Measurements from ENCODE around the gene EXO1.
"Not testable (repeated sequence)": the region's sequence is repeated elsewhere in the genome, so short reads cannot be mapped to it uniquely, and the experiment has no call there.

The EXO1 gene

DNA sequence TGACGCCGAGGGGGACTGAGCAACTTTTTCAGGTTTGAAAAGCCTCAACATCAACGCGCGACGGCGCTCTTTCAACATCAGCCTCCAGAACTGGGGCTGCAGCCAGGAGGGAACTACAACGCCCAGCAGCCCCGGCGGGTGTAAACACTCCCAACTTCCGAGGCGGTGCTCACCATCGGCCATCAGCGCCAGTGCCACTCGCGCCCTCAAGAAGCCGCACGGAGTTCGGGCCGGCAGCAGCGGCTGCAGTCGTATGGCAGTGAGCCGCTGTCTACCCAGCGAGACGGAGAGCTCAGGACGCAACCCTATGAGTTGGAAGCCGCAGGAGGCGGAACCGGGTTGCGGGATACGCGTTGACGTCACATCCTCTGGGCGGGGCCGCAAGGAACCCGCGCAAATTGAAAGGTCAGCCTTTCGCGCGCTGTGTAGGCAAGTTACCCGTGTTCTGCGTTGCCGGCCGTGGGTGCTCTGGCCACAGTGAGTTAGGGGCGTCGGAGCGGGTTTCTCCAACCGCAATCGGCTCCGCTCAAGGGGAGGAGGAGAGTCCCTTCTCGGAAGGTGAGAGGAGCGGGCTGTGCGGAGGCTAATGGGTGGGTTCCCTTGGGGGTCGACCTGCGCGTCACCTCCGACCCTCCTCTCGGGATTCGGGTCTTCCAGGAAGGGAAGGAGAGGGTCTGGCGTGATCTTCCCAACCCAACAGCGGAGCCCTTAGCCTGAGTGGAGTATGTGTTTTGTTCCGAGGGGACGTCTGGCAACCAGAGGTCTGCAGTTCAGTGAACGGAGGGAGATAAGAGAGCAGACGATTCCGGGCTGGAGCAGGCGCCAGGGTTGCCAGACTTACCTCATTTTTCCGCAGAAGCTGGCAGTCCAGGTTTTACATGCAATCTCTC lies at the start of gene EXO1:
Gene EXO1, plus strand, starts transcription at position 409 of the 890 bp plus-strand sequence. CDS start 2,222 bp downstream, outside the sequence.
- peak; percentile 93 to 95 (median 94) for DNase-seq

DNA sequence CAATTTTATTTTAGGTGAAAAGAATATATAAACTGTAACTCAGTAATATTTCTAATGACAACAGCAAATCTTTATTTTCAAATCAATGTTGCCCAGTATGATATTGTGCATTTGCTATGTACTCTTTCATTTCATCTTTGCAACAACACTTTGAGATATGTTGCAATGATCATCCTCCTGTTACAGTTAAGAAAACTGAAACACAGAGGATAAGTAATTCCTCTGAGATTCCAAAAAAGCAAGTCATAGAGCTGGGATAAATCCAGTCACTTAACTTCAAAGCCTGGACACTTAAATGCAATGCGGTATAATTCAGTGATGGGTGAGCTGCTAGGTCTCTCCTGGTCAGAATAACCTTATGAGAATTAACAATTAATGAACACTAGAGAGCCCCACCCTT lies 48.6 kb upstream of the EXO1 start:
- no peak for DNase-seq

DNA sequence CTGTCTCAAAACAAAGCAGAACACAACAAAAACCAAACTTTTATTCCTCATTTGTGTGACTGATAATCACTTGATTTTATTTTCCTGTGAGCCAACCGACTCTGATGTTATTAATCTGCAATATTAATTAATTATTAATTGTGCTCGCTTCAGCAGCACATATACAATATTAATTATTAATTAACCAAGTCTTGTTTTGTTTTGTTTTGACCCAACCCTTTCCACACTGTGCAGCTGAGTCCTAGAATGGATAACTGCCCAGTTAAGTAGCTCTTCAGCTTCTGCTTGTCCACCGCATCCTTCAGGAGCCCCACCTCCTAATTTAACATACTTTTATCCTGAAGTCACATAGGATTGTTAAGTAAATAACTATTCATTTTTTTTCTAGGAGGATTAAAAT lies 47.4 kb upstream of the EXO1 start:
- DNase-seq, result no peak

DNA sequence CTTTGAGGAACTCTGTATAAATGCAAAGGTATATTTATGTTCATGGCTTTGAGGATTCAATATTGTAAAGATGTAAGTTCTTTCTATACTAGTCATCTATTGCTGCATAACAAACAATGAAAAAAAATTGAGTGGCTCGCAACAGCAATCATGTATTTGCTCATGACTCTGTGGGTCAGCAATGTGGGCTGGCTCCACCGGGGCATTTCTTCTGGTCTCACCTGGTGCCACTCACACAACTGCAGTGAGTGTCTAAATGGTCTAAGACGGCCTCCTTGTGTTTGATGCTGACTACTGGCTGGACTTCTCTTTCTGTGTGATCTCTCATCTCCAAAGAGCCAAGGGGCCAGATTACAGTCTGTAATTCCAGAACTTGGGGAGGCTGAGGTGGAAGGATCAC lies 45.1 kb upstream of the EXO1 start:
- DNase-seq, result no peak

DNA sequence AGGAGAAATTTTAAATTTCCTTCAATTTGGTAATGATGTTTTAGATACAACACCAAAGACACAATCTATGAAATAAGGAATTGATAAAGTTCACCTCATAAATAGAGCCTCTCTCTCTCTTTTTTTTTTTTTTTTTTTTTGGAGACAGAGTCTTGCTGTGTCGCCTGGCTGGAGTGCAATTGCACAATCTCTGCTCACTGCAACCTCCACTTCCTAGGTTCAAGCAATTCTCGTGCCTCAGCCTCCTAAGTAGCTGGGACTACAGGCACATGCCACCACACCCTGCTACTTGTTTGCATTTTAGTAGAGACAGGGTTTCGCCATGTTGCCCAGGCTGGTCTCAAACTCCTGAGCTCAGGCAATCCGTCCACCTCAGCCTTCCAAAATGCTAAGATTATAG lies 43.3 kb upstream of the EXO1 start:
- not testable (repeated sequence) for DNase-seq

DNA sequence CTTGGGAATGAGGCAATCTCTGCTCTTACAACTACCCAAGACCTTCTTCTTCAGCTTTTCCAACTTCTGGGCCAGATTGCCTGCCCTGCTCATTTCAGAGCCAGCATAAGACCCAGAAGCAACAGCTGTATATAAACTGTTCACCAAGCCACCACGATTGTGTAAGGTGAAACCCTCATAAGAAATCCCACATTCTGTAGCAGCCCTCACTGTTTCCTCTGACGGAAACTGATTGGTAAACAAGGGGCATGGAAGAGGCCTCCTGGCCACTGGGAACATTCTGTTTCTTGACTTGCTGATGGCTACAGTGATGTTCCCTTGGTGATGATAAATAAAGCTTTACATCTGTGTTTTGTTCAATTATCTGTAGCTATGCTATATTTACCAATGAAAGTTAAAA lies 39.7 kb upstream of the EXO1 start:
- DNase-seq, result no peak

DNA sequence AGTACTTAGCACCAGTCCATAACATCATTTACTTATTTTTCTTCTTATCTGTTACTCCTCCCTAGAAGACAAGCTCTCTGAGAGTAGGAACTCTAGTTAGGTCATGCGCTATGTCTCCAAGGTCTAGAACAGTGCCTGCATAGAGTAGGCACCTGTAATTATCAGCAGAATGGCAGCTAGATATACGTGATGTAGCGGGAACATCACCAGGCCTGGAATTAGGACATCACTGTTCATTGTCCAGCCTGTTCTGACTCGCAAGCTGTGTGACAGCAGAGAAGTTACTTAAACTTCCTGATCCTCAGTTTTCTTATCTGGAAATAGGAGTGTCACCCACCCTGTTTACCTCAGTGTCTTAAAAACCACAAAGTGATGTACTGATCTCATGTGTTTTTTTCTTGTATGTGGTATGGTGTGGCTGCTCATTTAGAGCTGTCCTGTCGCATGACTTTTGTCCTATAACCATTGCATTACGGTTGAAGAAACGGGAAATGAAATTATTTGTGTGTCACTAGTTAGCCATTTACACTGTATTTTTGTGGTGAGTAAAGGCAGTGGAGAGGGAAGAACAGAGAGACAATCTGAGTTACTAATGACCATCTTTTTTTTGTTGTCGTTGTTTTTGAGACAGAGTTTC lies 37.1 kb upstream of the EXO1 start:
- peak; percentile 36 to 83 (median 71) for DNase-seq

DNA sequence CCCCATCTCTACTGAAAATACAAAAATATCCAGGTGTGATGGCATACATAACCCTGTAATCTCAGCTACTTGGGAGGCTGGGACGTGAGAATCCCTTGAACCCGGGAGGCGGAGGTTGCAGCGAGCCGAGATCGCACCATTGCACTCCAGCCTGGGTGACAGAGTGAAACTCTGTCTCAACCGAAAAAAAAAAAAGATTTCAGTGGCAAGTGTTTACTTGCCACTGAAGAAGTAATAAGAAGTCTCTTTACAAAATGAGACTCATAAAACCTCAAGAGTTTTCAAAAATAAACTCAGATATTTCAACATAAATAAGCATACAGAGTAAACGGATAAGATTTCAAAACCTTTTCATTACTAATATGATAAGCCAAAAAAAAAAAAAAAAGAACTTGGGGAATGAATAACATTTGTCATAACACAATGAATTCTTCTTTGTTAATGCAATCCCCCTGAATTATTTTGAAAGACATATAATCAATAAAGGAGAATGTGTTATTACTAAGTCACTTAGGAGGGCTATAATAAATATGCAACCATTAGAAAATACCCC lies 34.2 kb upstream of the EXO1 start:
- peak in 2 of 3 donors; percentile 38 to 46 for DNase-seq

DNA sequence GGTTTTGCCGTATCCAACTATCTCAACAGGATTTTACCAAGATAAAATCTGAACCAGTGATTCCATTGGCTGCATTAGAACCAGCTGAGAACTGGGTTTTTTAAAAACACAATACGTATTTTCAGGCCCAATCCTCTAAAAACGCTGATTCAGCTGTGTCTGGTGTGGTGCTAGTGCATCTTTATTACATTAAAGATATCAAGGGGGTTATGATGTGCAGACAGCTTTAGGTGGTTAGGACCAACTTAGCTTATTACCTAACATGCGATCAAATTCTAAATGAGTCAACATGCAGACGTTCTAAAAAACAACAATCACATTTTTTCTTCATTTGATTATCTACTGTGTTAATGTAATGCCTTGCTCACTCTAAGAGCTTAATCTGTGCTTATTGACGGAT lies 32.0 kb upstream of the EXO1 start:
- DNase-seq, result no peak

DNA sequence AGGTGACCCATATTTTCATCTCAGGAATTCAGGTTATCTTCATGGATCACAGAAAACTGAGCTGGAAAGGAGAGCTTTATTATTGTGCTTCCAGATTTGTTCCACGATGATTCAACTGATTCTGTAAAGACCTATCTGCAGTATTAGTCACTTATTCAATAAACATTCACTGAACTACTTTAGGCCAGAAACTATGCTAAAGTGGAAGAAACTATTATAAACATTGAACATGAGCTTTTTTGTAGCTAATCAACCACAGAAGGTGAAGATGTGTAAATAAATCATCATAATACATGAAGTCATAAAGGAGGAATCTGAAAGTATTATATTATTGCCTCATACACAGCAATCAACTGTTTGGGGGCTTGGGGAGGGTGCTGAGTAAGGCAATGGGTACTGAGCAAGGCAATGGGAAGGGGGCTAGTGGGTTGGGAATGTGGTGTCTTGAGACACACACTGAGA lies 30.6 kb upstream of the EXO1 start:
- DNase-seq, result no peak

DNA sequence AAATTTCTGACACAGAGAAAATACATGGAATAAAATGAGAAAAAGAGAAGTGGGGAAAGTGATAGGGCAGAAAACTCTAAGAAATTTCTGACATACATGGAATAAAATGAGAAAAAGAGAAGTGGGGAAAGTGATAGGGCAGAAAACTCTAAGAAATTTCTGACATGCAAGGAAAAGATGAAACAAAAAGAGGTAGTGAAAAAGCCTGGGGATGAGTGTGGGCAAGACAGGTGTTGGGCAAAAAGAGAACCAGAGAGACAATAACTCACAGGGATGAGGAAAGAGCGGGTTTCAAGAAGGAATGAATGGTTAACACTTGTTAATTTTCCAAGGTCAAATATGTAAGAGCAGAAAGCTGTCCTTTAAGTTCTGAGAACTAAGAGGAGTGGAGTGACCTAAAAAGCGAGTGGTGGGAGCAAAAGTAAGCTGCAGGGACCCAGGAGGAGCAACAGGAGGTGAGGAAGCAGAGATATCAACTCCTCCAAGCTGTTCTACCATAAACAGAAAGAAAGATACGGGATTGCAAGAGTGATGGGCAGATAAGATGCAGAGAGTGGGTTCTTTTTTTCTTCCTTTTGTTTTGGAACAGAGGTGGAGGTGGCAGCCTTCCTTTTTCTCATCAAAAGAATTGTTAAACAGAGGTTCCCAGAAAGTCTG lies 29.9 kb upstream of the EXO1 start:
- peak in 1 of 3 donors; percentile 50 for DNase-seq

DNA sequence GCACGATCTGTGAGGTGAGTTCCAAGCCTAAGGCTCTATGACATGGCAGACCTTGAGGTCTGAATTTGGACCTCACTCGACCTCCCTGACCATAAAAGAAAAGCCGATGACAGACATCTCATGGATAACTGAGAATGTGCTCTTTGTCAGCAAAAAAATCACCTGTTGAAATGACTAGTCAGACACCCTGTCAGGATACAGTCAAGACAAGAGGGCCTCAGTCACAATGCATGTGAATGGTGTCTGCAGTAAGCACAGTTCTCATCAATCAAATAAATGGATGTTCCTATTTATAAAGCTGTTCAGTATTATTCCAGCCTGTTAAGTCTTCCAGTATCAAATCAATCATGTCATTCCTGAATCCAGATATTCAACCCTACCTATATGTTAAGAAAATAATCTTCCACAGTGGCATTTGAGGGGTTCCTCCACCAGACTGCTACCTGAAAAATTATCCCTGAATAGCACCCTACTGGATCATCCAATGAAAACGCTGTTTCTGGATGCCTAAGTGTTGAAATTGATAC lies 28.6 kb upstream of the EXO1 start:
- DNase-seq, result no peak

DNA sequence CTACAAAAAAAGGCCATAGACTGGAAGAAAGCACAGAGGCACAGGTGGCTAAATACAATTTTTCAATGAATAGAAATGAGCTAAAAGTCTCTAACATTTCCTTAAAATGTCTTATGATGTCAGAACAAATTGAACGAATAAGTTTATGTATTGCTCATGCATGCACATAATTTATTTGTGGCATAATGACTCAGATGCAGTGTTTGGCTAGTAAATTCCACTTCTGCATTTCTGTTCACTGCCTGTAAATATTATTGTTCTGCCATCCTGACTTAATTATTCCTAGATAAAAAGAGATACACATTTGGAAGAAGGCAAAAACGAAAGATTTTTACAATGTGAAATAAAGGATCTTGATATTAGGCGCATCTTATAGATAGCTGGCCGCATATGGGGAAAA lies 26.6 kb upstream of the EXO1 start:
- DNase-seq, result peak; percentile 63 to 93 (median 92)

DNA sequence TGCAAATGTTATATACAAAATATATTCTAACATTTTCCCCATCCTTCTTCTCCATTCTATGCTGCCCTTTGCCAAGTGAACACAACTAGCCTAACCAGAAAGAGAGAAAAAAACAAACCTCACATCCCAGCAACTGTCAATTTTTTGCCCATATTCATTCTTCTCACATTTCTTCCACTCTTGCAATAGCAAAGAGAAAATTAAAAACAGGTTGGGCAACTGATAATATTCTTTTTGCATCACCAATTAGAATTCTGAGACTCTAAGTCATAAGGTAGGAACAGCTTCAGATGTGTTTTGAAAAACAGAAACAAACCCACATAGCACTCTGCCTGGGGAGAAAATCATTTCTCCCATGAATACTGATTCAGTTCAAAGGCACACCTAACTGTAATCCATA lies 25.2 kb upstream of the EXO1 start:
- DNase-seq, result no peak

DNA sequence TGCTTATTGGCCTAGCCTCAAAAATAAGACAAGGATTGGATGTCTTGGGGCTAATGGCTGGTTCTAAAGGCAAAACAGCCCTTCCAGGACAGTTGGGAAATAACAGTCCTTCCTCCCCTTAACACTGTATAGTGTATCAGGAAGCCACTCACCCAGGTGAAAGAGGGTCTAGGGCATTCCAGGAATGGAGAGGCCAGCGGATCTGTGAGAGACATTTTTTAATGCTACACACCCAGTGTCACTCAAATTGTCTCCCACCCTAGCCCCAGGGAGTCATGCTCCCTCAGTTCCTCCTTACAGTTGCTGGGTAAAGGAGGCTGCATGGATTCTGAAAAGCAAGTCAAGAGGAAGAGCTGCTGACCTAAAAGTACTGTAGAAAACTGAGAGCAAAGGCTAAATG lies 24.1 kb upstream of the EXO1 start:
- DNase-seq, result no peak

DNA sequence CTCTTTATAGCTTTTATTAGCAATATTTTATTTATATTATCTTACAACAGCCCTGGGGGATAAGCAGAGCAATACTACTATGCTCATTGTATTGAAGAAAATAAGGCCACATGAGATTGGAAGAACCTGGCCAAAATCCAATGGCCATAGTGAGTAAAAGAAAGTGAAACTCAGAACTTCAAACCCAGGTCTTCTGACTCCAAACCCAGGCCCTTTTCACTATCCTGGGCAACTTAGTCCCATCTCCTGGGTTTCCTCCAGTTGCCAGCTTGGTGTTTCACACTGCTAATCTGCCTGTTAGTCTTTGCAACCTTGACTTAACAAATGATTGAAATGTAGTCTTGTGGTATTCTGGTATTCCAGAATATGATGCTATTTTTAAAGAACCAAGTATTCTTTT lies 22.4 kb upstream of the EXO1 start:
- no peak for DNase-seq

DNA sequence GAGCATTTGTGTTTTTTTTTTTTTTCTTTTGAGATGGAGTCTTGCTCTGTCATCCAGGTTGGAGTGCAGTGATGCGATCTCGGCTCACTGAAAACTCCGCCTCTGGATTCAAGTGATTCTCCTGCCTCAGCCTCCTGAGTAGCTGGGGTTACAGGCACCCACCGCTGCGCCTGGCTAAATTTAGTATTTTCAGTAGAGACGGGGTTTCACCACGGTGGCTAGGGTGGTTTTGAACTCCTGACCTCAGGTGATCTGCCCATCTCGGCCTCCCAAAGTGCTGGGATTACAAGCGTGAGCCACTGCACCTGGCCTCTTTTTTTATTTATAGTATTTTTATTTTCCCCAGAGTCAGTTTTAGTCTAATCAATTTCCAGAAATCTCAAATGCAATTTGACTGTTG lies 21.4 kb upstream of the EXO1 start:
- DNase-seq, result not testable (repeated sequence)

DNA sequence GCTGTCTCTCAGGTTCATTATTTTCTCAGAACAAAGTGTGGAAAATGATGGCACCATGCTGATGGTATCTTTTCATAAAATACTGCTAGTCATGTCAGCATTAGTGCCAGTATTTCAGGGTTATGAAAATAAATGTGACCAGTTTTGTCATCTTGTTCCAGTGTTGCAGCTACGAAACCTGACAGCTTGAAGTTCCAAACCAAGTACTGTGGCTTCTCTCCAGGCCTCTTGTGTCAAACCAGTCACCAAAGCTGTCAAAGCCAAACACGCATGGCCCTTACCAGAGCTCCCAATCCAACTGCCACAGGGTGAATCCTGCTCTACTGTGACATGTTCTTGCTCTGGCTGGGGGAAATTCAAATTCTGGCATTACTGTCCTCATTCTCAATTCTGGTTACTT lies 20.7 kb upstream of the EXO1 start:
- no peak for DNase-seq

DNA sequence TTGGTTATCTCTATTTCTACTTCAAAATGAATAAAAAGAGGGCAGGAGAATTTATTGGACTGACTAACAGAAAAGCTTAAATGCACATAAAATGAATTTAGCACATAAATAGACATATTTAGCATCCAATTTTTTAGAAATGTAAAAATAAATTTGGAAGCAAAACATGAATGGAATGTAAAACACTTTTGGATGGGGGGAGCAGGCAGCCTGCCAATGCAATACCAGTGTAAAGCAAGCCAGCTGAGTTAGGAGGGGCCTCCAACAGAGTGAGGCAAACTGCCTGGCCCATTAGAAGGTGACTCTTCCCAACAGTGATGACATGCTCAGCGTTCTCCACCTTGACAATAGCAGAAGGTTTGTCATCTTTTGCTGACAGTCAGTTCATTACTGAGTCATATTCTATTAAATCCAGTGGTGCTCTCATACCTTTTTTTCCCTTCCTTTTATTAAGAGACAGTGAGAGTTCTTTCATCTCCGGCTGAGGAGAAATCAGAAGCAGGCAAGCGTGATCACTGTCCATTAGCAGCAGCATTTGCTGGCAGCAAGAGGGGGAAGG lies 19.5 kb upstream of the EXO1 start:
- DNase-seq, result no peak

DNA sequence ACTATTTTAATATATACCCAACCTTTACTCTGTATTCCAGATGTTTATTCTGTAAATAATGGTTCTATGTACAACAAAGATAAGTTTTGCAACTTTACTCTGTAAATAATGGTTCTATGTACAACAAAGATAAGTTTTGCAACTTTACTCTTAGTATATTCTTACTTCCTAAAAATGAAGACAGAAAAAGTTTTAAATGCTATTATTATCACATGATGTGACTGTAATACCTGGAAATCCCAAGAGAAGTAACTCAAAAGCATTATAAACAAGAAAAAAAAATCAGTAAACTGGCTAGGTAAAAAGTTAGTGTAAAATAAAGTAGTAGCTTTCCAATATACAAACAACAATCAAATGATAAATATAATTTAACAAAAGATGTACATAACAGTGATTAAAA lies 18.5 kb upstream of the EXO1 start:
- DNase-seq, result peak in 2 of 3 donors; percentile 58 to 59

DNA sequence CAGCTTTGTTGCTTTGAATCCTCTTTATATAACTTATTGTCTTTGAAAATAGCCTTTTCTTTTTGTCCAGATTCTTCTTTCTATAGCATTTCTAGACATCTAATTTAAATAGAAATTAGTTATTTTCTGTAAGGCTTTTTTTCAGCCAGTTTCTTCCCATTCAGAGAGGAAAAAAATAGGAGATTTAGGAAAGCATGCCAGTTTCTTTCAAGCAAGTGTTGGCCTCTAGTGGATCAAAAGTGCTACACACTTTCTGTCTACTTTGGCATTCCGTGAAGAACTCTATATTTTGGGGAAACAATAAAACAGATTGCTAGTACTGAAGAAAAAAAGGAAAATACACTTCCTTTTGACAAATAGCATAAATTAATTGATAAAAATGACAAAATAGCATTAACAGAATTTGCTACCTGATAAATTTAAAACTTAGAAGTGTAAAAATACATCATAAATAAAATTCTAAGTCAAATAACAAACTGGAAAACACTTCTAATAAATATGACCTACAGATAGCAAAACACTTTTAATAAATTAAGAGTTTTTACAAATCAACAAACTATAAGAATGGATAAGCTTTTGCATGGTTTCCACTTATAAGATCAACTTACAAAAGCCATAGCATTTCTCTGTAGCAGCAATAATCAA lies 13.1 kb upstream of the EXO1 start:
- peak; percentile 52 to 76 (median 71) for DNase-seq

DNA sequence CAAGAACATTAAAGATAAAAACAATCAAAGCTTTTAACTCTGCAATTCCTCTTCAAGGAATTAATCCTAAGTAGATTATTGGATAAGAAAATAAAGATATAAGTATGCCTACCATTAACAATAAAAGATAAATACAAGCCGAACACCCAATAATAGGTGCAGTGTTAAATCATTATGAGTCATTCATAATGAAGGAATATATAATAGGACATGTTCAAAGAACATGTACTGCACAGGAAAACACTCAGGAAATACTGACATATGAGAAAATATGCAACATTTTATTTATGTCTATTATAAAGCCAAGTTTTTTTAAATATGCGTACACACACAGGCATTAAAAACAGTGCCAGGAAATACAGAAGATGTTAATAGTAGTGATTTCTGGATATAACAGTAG lies 11.1 kb upstream of the EXO1 start:
- DNase-seq, result no peak

Data from suppressor macrophage treated with lipopolysaccharide for 1 hour (primary cell).